ENCODE measurements around the gene XYLT1. TPM values are rescaled to one million over a fixed set of nuclear protein-coding genes. Genes with fewer than 3 reads are reported as not detected.

Gene XYLT1
- 3.7 and 9.4 TPM in 2 replicates for total RNA-seq

GRCh38 chr16:17470908-17471718 is at the start of gene XYLT1:
Gene XYLT1 (minus strand): TSS chr16:17470960. CDS start chr16:17470796, 164 bp downstream.

All from regular cardiac myocyte (primary cell).